HG03354 (cell line): Measurements from ENCODE around the gene PLEKHA7.
A peak's percentile ranks its signal among the peaks of the same experiment; 100 is the strongest.

ENCODE experiments used
- ATAC-seq: cut with Tn5 transposase; IDR thresholded peaks from one replicate; pipeline ENCODE4 v1.9.1; 2021; ENCODE audit warnings: mild to moderate bottlenecking; ENCODE audit not compliant: unreplicated experiment, poor library complexity, severe bottlenecking

The PLEKHA7 gene

GRCh38 chr11:16820324-16821092, 193.7 kb downstream of the PLEKHA7 start:
- peak; percentile 93 for ATAC-seq

- ATAC-seq = no peak
Observed at GRCh38 chr11:16818284-16818683, 195.9 kb downstream of the PLEKHA7 start.

- no peak for ATAC-seq
Observed at GRCh38 chr11:16817351-16817750, 196.9 kb downstream of the PLEKHA7 start.

- no peak for ATAC-seq
Observed at GRCh38 chr11:16816358-16817270, 197.6 kb downstream of the PLEKHA7 start.

- no peak for ATAC-seq
Observed at GRCh38 chr11:16815047-16815767, 199.0 kb downstream of the PLEKHA7 start.

DNA sequence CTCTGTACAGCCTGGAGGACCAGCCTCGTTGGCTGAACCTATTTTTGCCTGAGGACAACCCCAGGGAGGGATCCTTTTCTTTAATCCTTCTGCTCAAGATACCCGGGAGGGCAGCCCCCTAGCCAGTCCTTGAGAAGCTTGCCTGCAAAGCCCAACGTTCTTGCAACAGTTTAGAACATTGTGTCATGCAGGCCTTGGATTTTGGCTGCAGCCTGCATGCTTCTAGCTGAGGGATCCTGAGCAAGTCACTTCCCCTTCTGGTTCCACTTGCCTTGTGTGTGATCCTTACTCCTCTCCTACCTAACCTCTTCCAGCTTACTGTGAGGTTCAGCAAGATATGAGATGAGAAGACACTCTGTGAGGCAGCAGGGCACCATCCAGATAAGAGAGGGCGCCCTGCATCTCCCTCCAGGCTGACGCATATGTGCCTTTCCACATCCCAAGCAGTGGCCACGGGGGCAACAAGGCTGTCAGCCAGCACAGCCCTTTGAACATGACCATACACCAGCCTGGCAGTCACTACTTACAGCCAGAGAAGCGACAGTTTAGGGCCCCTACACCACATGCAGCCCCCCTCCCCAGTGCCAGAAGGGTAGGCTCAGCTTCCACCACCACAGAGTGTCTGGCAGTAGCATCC, 199.7 kb downstream of the PLEKHA7 start:
- ATAC-seq = no peak

DNA sequence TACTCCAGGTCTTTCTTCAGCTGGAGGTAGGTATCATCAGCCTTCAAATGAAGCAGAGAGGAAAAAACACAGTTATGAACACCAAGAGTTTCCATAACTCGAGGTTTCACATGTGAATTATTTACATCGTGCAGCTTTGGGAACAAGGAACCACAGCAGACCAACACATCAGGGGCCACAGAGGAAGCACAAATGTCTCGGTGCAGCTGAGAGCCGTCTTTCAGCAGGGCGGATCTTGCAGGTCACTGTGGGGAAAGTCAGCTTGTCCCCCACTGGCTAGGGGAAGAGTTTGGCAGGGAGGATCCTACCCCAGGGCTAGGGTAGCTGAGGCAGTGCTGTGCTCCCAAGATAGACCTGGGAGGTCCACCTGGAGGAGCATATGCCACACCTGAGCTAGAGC, 201.1 kb downstream of the PLEKHA7 start:
- no peak for ATAC-seq

DNA sequence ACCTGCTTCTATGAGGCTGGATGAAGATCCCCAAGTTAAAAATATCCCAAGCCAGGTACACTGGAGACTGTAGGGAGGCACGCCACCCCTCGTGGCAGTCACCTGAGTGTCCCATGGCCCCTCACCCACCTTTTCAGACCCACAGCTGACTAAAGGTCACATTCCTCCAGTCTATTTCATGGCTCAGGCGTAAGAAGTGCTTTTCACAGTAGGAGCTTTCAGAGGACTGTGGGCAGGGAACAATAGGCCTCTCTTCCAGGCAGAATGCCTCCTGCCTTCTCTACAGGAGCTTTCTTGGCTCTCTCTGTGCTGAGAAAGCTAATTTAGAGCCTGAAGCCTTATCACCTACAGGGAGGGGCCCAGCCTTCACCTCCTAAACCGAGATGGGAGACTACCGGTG, 201.9 kb downstream of the PLEKHA7 start:
- ATAC-seq = no peak

GRCh38 chr11:16811136-16812020, 202.8 kb downstream of the PLEKHA7 start:
- ATAC-seq = no peak

DNA sequence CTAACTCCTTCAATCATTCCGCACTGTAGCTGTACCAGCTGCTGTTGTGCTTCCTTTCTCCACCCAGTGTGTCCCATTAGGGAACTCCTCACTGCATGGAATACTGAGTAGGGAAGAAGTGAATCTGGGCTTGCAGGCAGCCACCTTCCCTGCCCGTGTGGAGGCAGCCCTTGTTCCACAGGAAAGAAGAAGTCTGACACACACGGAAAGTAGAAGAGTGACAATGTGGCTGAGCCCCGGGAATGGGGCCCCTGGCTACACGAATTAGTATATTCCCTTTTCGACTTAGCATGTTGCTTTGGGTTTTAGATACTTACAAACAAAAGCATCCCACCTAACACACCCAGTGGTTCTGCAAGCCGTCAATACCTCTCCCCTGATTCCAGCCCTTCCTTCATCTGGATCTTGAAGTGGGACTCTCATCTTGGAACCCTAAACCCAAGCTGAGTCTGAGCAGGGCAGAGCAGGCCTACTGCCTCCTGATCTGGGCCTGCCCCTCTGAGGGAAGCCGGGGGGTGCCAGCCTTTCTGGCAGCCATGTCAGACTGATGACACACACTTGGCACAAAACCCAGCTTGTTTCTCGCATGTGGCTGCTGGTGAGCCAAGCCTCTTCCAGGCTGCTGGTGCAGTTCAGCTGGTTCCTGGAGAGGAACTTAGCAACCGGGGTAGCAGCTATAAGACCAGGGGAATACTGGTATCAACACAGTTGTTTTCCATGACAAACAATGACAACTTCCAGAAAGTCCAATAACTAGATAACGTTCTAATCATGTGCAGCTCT, 204.1 kb downstream of the PLEKHA7 start:
- no peak for ATAC-seq

DNA sequence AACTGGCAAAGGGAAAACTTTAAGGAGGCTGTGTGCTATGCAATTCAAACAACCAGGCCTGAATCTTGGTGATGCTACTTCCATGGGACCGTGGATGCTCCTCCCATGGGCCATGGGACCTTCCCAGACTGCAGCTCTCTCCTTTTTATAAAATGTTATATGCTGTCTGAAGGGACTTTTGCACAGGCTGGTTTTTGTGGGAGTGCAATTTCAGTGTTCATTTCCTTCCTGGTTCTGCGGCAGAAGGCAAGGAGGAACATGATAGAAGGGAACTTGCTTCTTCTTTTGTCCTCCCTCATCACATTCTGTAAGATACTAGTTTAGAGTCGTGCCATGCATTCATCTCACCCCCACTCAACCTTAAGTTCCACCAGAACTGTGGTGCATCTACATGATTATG, 206.9 kb downstream of the PLEKHA7 start:
- ATAC-seq = no peak

DNA sequence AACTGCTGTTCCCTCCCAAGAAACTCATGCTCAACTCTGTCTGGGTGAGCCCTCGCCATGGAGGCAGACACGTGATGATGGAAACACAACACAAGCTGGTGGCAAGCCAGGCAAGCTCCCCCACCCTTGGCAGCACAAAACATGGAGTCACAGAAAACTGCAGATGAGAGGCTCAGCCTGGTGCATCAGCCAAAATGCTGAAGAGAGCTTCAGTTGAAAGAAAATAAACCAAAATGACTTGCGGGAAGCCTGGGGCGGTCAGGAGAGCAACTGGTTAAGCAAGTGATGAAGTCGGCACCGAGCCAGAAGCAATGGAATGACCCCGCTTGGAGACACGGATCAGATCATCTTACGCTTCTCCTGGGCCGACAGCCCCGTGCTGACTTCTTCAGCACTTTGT, 207.4 kb downstream of the PLEKHA7 start:
- no peak for ATAC-seq

GRCh38 chr11:16805938-16806337, 208.3 kb downstream of the PLEKHA7 start:
- ATAC-seq = no peak

DNA sequence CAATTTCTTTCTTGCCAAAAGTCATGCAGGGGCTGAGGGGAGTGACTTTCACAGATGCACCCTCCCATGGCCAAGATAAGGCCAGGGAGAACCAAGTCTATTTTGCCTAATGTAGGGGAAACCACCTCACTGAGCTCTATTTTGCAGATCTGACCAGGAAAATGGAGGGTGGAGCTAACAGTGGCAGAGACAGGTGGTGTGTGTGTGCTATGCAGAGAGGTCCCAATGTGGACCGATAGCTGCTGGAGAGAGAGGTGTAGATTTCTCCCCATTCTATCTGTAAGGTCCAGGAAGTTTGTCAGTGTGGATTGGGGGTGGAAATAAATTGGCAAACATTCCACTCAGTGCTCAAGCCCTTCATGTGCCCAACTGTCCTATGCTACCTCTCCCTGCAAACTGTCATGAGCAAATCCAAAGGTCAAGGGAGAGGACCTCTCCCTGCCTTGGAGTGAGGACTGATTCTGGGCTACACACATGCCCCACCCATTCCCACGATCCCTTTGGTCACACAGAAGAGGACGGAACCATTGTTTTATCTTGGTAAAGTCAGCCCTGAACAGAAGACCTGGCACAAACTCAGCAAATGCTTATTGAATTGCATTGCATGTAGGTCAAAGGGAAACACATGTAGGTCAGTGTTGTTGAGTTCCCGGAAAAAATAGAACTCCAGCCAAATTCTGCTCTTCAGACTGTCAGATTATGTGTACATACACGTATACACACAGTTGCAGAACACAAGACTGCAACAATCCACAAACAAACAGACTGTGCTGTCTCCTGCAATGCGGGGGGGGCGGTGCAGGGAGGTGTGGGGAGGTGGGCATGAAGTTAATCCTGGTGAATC, 209.9 kb downstream of the PLEKHA7 start:
- ATAC-seq = no peak

DNA sequence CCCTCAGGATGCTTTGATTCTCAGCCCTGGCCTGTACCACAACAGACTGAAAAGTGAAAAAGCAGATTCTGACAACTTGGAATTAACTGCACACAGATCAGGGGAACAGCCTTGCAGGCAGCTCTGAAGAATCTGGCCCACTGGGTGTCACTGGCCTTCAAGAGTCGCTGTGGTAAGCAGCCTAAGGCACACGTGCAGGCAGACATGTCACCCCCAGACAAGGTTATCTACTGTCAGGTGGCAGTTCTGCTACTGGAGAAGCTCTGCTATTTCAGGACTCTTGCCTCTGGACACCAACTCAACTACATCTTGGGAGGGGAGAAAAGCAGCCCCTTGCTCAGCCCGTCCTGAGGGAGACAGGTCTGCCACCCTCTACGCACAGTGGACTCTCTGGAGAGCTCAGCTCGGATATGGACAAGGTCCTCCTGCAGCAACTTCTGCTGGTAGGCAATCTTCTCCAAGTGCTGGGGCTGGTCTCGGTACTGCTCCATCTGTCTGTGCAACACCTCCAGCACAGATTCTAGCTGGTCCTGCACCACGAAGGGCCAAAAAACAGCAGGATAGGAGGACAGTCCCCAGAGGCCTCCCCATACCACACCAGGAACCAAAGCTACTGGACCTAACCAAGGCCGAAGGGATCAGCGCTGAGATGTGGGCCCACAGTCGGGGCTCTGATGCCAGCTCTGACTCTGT, 212.8 kb downstream of the PLEKHA7 start:
- no peak for ATAC-seq

DNA sequence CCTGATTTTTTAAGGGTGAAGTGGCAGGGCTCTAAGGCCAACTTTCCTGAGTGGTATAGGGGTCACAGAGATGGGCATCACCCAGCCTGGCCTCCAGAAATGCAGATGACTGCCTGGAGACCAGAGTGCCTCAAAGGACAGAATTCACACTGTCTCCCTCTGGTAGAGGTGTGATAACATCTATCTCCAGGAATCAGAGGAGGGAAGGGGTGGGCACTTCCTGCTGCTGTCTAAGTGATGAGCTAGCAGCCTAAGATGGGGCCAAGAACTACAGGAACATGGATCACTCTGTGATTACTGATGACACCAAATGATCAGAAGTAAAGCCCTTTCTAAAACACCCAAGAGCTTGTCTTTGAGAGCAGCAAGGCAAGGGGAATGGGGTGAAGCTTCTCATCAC, 213.8 kb downstream of the PLEKHA7 start:
- no peak for ATAC-seq

DNA sequence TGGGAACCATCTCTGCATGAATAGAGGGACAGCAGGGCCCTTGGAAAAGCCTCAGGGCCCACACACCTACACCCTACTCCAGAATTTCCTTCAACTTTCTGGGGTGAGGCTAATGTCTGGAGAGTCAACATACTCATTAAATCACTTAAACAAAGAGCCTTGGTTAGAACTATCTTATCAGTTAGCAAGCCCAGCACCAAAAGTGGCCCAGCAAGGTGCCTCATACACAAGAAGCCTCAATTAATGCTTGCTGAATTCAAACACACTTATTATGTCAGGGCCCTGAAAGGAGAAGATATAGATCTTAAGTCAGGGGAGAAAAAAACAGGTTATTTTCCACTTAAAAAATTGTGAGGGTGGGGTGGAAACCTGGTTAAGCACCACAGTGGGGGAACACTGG, 214.3 kb downstream of the PLEKHA7 start:
- ATAC-seq = no peak
